Motor neuron (in vitro differentiated cells): Measurements from ENCODE around the gene VPREB1. TPM values are rescaled to one million over a fixed set of nuclear protein-coding genes. Genes with fewer than 3 reads are reported as not detected.

ENCODE experiments used
- ATAC-seq, 8 experiments: fragments of 200-7000 bp; cut with Tn5 transposase; replicated peaks in 6 of 8; 2 replicates each; pipeline ENCODE4 v1.8.0; 2021; ENCODE audit warnings: mild to moderate bottlenecking in 8 of 8, moderate library complexity in 8 of 8
- H3K27ac ChIP-seq, 2 donors: fragments of 250-450 bp; sonication (Bioruptor Pico); 2 replicates each; pipeline ENCODE4 v1.9.0; 2021; ENCODE audit warnings: antibody characterized with exemption in 2 of 2, mild to moderate bottlenecking in 2 of 2, moderate library complexity in 1 of 2
- H3K4me1 ChIP-seq, 2 donors: fragments of 250-450 bp; sonication (Bioruptor Pico); replicated peaks in 1 of 2; 2 replicates each; pipeline ENCODE4 v1.6.1; 2021; ENCODE audit warnings: antibody characterized with exemption in 2 of 2, mild to moderate bottlenecking in 2 of 2, moderate library complexity in 1 of 2
- H3K4me3 ChIP-seq, 5 donors: fragments of 250-450 bp; sonication (Bioruptor Pico); 2 replicates each; pipeline ENCODE4 v1.9.0; 2021; ENCODE audit warnings: antibody characterized with exemption in 5 of 5, mild to moderate bottlenecking in 5 of 5, moderate library complexity in 4 of 5
- WGBS, 10 experiments: fragments of 450-650 bp; shearing (Covaris generic); methylation state at CpG; one replicate each; pipeline ENCODE4 v1.0.0; 2022; 5-methylcytosine and 5-hydroxymethylcytosine counted together
- in situ Hi-C, 9 experiments: fragments of 400-800 bp; cut with MboI; loops; one replicate each; pipeline ENCODE4 v1.15.0; 2021; ENCODE audit warnings: low sequenced_read_pairs in 9 of 9, low pct_unique_long_range_greater_than_20kb in 2 of 9; ENCODE audit not compliant: unreplicated experiment in 9 of 9
- total RNA-seq, 8 experiments: library from RNA; unstranded; fragments of 300-600 nt; gene quantifications; 2 replicates each; pipeline versions ENCODE4 v1.2.3 to v1.2.4, GENCODE V29; 2022

The VPREB1 gene, protein sequence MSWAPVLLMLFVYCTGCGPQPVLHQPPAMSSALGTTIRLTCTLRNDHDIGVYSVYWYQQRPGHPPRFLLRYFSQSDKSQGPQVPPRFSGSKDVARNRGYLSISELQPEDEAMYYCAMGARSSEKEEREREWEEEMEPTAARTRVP
- not detected for total RNA-seq

DNA sequence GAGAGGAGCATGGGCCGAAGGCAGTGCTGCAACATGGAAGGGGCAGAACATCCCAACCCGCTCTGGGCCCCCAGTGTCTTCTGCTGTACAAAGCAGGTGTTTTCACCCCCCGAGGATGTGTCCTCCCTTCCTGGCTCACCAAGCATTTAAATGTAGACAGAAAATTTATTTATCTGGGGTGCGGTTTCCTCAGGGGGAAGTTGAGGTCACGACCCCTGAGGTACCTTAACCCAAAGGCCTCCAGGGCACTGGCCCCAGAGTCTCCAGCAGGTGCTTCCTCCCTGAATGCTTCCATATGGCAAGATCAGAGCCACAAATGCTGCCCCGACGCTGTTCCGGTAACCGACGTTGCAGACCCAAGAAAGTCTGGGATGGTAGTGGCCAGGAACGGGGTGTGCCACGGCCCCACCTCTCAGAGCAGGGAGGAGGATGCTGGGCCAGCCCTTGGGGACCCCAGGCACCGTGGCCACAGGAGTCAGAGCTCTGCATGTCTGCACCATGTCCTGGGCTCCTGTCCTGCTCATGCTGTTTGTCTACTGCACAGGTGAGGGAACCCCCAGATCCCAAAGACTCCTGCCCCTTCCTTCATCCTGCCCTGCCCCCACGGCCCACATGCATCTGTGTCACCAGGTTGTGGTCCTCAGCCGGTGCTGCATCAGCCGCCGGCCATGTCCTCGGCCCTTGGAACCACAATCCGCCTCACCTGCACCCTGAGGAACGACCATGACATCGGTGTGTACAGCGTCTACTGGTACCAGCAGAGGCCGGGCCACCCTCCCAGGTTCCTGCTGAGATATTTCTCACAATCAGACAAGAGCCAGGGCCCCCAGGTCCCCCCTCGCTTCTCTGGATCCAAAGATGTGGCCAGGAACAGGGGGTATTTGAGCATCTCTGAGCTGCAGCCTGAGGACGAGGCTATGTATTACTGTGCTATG, at the start of gene VPREB1:
TSS of gene VPREB1 (plus strand) at position 471 of the 935 bp plus-strand sequence. CDS start at position 499, 28 bp downstream.
- in situ Hi-C loops: no loop called here
- whole genome bisulfite sequencing, 10 experiments: 0 to 80% (median 55%) methylated on average over 1 to 20 of the region's 25 CpGs; no CpG with 5 or more reads in 1 of the 10 experiments
- no peak within 1 kb of the TSS for H3K4me3 ChIP-seq
- no peak within 1 kb of the TSS for H3K27ac ChIP-seq
- no peaks in the 10 kb centered on the region for H3K4me1 ChIP-seq
- ATAC-seq: no peak

DNA sequence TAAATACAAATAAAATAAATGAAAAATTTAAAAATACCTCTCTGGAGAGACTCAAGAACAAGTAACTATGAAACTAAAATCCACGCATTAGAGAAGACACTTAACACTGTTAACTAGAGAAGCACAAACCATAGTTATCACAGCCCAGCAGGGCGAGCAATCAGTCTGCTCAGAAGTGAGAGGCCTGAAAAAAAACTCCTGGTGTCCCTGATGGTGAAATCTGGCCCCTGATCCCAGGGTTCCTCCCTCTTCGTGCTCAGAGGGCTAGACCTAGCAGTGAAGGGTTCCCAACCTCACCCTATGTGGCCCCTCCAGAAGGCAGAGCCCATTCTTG, 49.7 kb upstream of the VPREB1 start:
- in situ Hi-C loops: no loop called here
- Histone ChIP-seq H3K4me3 (no peak overlapping the region), H3K4me1 (no peaks in the 10 kb centered on the region), H3K27ac (no peak overlapping the region)
- ATAC-seq: no peak
- WGBS, 10 experiments: 0 to 31% (median 9%) methylated on average over 1 to 3 of the region's 3 CpGs; no CpG with 5 or more reads in 1 of the 10 experiments

GRCh38 chr22:22195265-22196017, 49.1 kb upstream of the VPREB1 start:
- 51 to 63% (median 60%) methylated on average over 1 to 3 of the region's 7 CpGs; no CpG with 5 or more reads in 5 of the 10 experiments for WGBS, 10 experiments
- Histone ChIP-seq H3K4me1 (no peaks in the 10 kb centered on the region), H3K27ac (no peak overlapping the region), H3K4me3 (no peak overlapping the region)
- peak in 7 of 8 experiments; percentile 37 to 100 (median 61) for ATAC-seq
- in situ Hi-C loops: no loop called here

DNA sequence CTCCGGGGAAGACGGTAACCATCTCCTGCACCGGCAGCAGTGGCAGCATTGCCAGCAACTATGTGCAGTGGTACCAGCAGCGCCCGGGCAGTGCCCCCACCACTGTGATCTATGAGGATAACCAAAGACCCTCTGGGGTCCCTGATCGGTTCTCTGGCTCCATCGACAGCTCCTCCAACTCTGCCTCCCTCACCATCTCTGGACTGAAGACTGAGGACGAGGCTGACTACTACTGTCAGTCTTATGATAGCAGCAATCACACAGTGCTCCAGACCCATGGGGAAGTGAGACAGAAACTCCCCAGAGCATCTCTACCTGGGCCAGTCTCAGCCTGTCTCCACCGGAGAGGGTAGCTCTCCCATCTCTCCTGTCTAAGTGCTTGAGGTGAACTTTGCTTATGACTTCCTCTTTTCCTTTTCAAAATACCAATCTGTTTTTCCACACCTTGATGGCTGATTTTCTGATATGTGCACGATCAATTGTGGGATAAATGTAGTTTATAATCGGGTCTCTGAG, 48.5 kb upstream of the VPREB1 start:
- in situ Hi-C loops: no loop called here
- H3K27ac ChIP-seq: peak overlapping the region in 1 of 2 donors; percentile 25
- WGBS, 10 experiments: 0 to 70% (median 40%) methylated on average over 1 to 8 of the region's 11 CpGs; no CpG with 5 or more reads in 3 of the 10 experiments
- no peak for ATAC-seq
- H3K4me1 ChIP-seq: no peaks in the 10 kb centered on the region
- H3K4me3 ChIP-seq: no peak overlapping the region

DNA sequence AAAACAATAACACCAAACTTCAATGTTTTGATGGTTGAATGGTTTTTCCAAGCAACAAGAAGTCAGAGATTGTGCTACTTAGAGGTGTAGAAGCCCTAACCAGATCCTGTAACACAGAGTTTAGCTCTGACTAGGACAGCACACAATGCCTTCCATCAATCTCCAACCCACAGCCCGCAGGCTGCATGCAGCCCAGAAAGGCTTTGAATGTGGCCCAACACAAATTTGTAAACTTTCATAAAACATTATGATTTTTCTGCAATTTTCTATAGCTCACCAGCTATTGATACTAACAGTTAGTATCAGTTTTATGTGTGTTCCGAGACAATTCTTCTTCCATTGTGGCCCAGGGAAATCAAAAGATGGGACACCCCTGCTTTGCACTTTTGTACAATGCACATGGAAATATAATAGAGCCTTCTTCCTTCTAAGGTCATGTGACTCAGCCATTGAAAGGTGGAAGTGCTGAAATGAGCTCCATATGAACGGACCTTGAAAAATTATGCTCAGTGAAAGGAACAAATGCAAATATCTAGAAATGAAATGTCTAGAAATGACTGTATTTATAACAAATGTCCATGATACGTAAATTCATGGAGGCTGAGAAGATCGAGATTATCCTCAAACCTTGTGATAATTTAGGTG, 47.6 kb upstream of the VPREB1 start:
- H3K27ac ChIP-seq: peak overlapping the region in 1 of 2 donors; percentile 23
- in situ Hi-C loops: no loop called here
- ATAC-seq: no peak
- no peak overlapping the region for H3K4me3 ChIP-seq
- no peaks in the 10 kb centered on the region for H3K4me1 ChIP-seq
- WGBS, 10 experiments: 7 to 60% (median 39%) methylated on average over 2 to 5 of the region's 5 CpGs

- 60 to 100% (median 67%) methylated on average over 1 to 3 of the region's 4 CpGs; no CpG with 5 or more reads in 7 of the 10 experiments for WGBS, 10 experiments
- H3K27ac ChIP-seq: no peak overlapping the region
- H3K4me1 ChIP-seq: no peaks in the 10 kb centered on the region
- in situ Hi-C loops: no loop called here
- ATAC-seq: no peak
- no peak overlapping the region for H3K4me3 ChIP-seq
Observed at GRCh38 chr22:22197993-22198402, 46.6 kb upstream of the VPREB1 start.

DNA sequence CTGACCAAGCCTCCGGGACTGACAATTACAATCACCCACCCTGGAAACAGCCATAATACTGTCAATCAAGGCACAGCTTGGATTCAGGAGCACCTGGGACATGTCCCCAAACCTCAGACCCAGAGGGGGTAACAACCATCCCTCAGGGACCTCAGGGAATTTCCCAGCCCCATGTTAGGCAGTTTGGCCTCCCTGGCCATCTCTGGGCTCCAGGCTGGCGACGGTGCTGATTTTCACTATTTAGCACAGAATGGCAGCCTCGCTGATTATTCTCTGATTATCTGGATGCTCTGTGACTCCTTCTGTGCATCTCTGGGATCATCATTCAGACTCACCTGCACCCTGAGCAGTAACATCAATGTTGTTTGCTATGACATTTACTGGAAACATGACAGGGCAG, 45.8 kb upstream of the VPREB1 start:
- in situ Hi-C loops: no loop called here
- no peaks in the 10 kb centered on the region for H3K4me1 ChIP-seq
- no peak overlapping the region for H3K4me3 ChIP-seq
- no peak overlapping the region for H3K27ac ChIP-seq
- ATAC-seq: no peak
- WGBS, 10 experiments: 0 to 75% (median 39%) methylated on average over 1 to 4 of the region's 4 CpGs; no CpG with 5 or more reads in 4 of the 10 experiments

- no peak overlapping the region for H3K4me3 ChIP-seq
- ATAC-seq: no peak
- in situ Hi-C loops: loop anchor here in 2 of 9 experiments (25.0 kb wide), 1 partner anchor 138 kb away; no protein-coding TSS in a partner anchor
- H3K27ac ChIP-seq: no peak overlapping the region
- 20 to 50% (median 31%) methylated on average over 1 of the region's 2 CpGs; no CpG with 5 or more reads in 4 of the 10 experiments for WGBS, 10 experiments
- H3K4me1 ChIP-seq: no peaks in the 10 kb centered on the region
Observed at GRCh38 chr22:22199634-22200033, 45.0 kb upstream of the VPREB1 start.

- 0 to 100% (median 14%) methylated on average over 1 to 2 of the region's 4 CpGs; no CpG with 5 or more reads in 6 of the 10 experiments for WGBS, 10 experiments
- no peak overlapping the region for H3K4me3 ChIP-seq
- no peaks in the 10 kb centered on the region for H3K4me1 ChIP-seq
- no peak overlapping the region for H3K27ac ChIP-seq
- ATAC-seq: peak in 4 of 8 experiments; percentile 10 to 45 (median 30)
- in situ Hi-C loops: loop anchor here in 2 of 9 experiments (25.0 kb wide), 1 partner anchor 137 kb away; no protein-coding TSS in a partner anchor
Observed at GRCh38 chr22:22200569-22201184, 43.9 kb upstream of the VPREB1 start.

- H3K27ac ChIP-seq: peak overlapping the region in 1 of 2 donors; percentile 20
- ATAC-seq: peak in 6 of 8 experiments; percentile 17 to 85 (median 58)
- no peaks in the 10 kb centered on the region for H3K4me1 ChIP-seq
- WGBS, 10 experiments: 0 to 57% (median 10%) methylated on average over 2 to 6 of the region's 11 CpGs; no CpG with 5 or more reads in 5 of the 10 experiments
- in situ Hi-C loops: loop anchor here in 2 of 9 experiments (25.0 kb wide), 1 partner anchor 136 kb away; no protein-coding TSS in a partner anchor
- no peak overlapping the region for H3K4me3 ChIP-seq
Observed at GRCh38 chr22:22201185-22201929, 43.2 kb upstream of the VPREB1 start.

DNA sequence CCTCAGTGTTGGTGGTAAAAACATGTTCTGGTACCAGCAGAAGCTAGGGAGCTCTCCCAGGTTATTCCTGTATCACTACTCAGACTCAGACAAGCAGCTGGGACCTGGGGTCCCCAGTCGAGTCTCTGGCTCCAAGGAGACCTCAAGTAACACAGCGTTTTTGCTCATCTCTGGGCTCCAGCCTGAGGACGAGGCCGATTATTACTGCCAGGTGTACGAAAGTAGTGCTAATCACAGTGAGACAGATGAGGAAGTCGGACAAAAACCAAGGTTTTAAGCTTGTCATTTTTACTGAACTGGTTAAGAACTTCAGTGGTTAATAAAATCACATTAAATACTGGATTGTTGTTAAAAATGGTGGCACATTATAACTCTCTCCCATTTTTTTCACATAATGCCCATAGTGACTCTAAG, 42.6 kb upstream of the VPREB1 start:
- H3K4me3 ChIP-seq: no peak overlapping the region
- 14 to 80% (median 46%) methylated on average over 1 to 6 of the region's 6 CpGs for WGBS, 10 experiments

More for the DNA sequence above, 42.6 kb upstream of the VPREB1 start:
- H3K4me1 ChIP-seq: no peaks in the 10 kb centered on the region
- ATAC-seq: no peak
- in situ Hi-C loops: loop anchor here in 2 of 9 experiments (25.0 kb wide), 1 partner anchor 135 kb away; no protein-coding TSS in a partner anchor
- H3K27ac ChIP-seq: peak overlapping the region in 1 of 2 donors; percentile 20
